ENCODE data around the gene CACNA1C. TPM values are rescaled to one million over a fixed set of nuclear protein-coding genes. Genes with fewer than 3 reads are reported as not detected.

Gene CACNA1C
- total and polyA plus RNA-seq, 2 donors (not counting 1 experiment from before 2014, with no cell fraction given) = 0.01 to 0.02 TPM

- CTCF ChIA-PET = interaction anchor here (0.7 kb wide), 1 partner anchor 9 kb away, joined by 3 read pairs; no protein-coding TSS in a partner anchor
- no peak overlapping the region for H2AFZ ChIP-seq (ENCODE audit: insufficient read depth, low read depth, low read length, poor library complexity, severe bottlenecking)
- H3K4me1 ChIP-seq (ENCODE audit: control insufficient read depth in 2 of 2, insufficient read depth in 2 of 2, low read length in 2 of 2) = no peaks in the 10 kb centered on the region
- no peak for ATAC-seq (ENCODE audit: low read depth)
- intact Hi-C loops (cut with micrococcal nuclease) = no loop called here
- Mint-ChIP-seq H3K9me3 (ENCODE audit: insufficient read depth) (no peaks in the 10 kb centered on the region), H3K27me3 (peaks cover 16% of the 10 kb centered on the region), H3K4me1 (peaks cover 1% of the 10 kb centered on the region), H3K4me3 (no peak overlapping the region), H3K27ac (no peak overlapping the region)
- no peak overlapping the region for H3K4me2 ChIP-seq (replicated peaks; ENCODE audit: low read depth, low read length, poor library complexity, severe bottlenecking)
- H3K79me2 ChIP-seq (ENCODE audit: control insufficient read depth, insufficient read depth, low read length) = no peaks in the 10 kb centered on the region
- TF ChIP-seq EZH2 (IDR thresholded peaks at IDR 0.05; ENCODE audit: borderline replicate concordance, insufficient read depth, low read depth, low read length, poor library complexity, severe bottlenecking) (no peak), CTCF (IDR thresholded peaks at IDR 0.05) (no peak)
- peaks cover 0 to 3% (median 0%) of the 10 kb centered on the region in 4 experiments for H3K27me3 ChIP-seq (replicated peaks in 1 of 4; ENCODE audit: control extremely low read depth in 1 of 4, control insufficient read depth in 3 of 4, insufficient read depth in 4 of 4, low read length in 3 of 4)
- H3K9ac ChIP-seq (ENCODE audit: low read length) = no peak overlapping the region
- no peaks in the 10 kb centered on the region for H3K9me3 ChIP-seq (ENCODE audit: control extremely low read depth in 1 of 3, control insufficient read depth in 2 of 3, insufficient read depth in 1 of 3, low read length in 2 of 3)
- no peak for DNase-seq
- 37% methylated on average over 11 of the region's 14 CpGs for WGBS (ENCODE audit: insufficient coverage)
- POLR2A ChIA-PET = no interaction called here
- no peak overlapping the region for H3K4me3 ChIP-seq (ENCODE audit: control extremely low read depth in 1 of 5, extremely low read depth in 1 of 5, insufficient read depth in 1 of 5, low read depth in 2 of 5, low read length in 4 of 5)
- no peak overlapping the region for H3K27ac ChIP-seq (ENCODE audit: low read length in 2 of 2)
- no peaks in the 10 kb centered on the region for H3K36me3 ChIP-seq (replicated peaks in 1 of 2; ENCODE audit: control extremely low read depth in 1 of 2, control insufficient read depth in 1 of 2, extremely low read depth in 1 of 2, insufficient read depth in 2 of 2, low read length in 1 of 2)
- no peaks in the 10 kb centered on the region for H4K20me1 ChIP-seq (ENCODE audit: control insufficient read depth, insufficient read depth, low read length, poor library complexity, severe bottlenecking)
Measured at GRCh38 chr12:2501464-2502191, 448.8 kb downstream of the CACNA1C start.

GRCh38 chr12:2503036-2503435 lies 450.2 kb downstream of the CACNA1C start:
- Histone ChIP-seq H2AFZ (ENCODE audit: insufficient read depth, low read depth, low read length, poor library complexity, severe bottlenecking) (no peak overlapping the region), H3K27ac (ENCODE audit: low read length in 2 of 2) (no peak overlapping the region), H3K27me3 (replicated peaks in 1 of 4; ENCODE audit: control extremely low read depth in 1 of 4, control insufficient read depth in 3 of 4, insufficient read depth in 4 of 4, low read length in 3 of 4) (peaks cover 0 to 3% (median 0%) of the 10 kb centered on the region in 4 experiments), H3K9ac (ENCODE audit: low read length) (no peak overlapping the region), H3K4me3 (ENCODE audit: control extremely low read depth in 1 of 5, extremely low read depth in 1 of 5, insufficient read depth in 1 of 5, low read depth in 2 of 5, low read length in 4 of 5) (no peak overlapping the region), H3K4me2 (replicated peaks; ENCODE audit: low read depth, low read length, poor library complexity, severe bottlenecking) (no peak overlapping the region), H3K36me3 (replicated peaks in 1 of 2; ENCODE audit: control extremely low read depth in 1 of 2, control insufficient read depth in 1 of 2, extremely low read depth in 1 of 2, insufficient read depth in 2 of 2, low read length in 1 of 2) (no peaks in the 10 kb centered on the region), H3K4me1 (ENCODE audit: control insufficient read depth in 2 of 2, insufficient read depth in 2 of 2, low read length in 2 of 2) (no peaks in the 10 kb centered on the region), H3K79me2 (ENCODE audit: control insufficient read depth, insufficient read depth, low read length) (no peaks in the 10 kb centered on the region), H4K20me1 (ENCODE audit: control insufficient read depth, insufficient read depth, low read length, poor library complexity, severe bottlenecking) (no peaks in the 10 kb centered on the region), H3K9me3 (ENCODE audit: control extremely low read depth in 1 of 3, control insufficient read depth in 2 of 3, insufficient read depth in 1 of 3, low read length in 2 of 3) (no peaks in the 10 kb centered on the region)
- TF ChIP-seq CTCF (IDR thresholded peaks at IDR 0.05) (no peak), EZH2 (IDR thresholded peaks at IDR 0.05; ENCODE audit: borderline replicate concordance, insufficient read depth, low read depth, low read length, poor library complexity, severe bottlenecking) (no peak)
- Mint-ChIP-seq H3K9me3 (ENCODE audit: insufficient read depth) (no peaks in the 10 kb centered on the region), H3K4me1 (peaks cover 1% of the 10 kb centered on the region), H3K4me3 (no peak overlapping the region), H3K27me3 (peaks cover 16% of the 10 kb centered on the region), H3K27ac (no peak overlapping the region)
- intact Hi-C loops (cut with micrococcal nuclease) = no loop called here
- ChIA-PET CTCF (interaction anchor here (0.9 kb wide), 1 partner anchor 10 kb away, joined by 3 read pairs; no protein-coding TSS in a partner anchor), POLR2A (no interaction called here)
- ATAC-seq (ENCODE audit: low read depth) (no peak), DNase-seq (no peak)
- 96% methylated on average over 5 of the region's 5 CpGs for WGBS (ENCODE audit: insufficient coverage)

Measured in B cell (primary cell).